HG02943 (cell line): Measurements from ENCODE around the gene GAB3.
"Not testable (repeated sequence)": the region's sequence is repeated elsewhere in the genome, so short reads cannot be mapped to it uniquely, and the experiment has no call there.

Experiments
- ATAC-seq: cut with Tn5 transposase; IDR thresholded peaks from one replicate; pipeline ENCODE4 v1.9.1; 2021; ENCODE audit warnings: mild to moderate bottlenecking, low read depth, moderate library complexity; ENCODE audit not compliant: unreplicated experiment

Gene GAB3

DNA sequence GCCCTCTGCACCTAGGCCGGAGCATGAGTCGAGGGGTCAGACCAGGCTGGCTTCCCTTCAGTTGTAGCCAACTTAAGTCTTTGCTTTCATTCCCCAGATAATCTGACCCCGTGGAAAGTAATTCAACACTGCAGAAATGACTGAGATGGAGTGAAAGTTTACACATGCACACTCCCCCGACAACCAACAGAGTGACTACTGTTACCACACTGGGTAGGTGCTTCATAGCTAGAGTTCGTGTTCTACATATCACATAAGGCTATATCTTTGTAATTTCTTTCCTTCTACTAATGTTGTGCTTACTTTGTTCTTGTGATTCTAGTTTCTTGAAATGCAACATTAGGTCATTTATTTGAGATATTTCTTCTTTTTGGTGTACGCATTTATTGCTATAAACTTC is 90.3 kb downstream of the GAB3 start:
- ATAC-seq: no peak

DNA sequence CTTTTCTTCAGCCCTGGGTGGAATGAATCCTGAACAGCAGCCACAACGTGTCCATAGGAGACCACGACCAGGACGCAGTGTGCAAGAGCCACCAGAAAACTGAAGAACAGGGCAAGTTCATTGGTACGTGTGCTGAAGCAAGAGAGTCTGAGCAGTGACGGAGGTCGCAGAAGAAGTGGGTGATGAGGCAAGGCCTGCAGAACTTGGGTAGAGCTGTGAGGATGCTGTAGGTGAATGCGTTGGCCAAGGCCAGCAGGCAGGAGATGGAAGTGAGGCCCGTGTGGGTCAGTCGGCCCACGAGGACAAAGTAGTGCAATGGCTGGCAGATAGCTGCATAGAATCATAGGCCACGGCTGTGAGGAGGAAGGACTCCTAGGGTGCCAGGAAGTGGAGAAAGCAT is 91.9 kb downstream of the GAB3 start:
- no peak for ATAC-seq

DNA sequence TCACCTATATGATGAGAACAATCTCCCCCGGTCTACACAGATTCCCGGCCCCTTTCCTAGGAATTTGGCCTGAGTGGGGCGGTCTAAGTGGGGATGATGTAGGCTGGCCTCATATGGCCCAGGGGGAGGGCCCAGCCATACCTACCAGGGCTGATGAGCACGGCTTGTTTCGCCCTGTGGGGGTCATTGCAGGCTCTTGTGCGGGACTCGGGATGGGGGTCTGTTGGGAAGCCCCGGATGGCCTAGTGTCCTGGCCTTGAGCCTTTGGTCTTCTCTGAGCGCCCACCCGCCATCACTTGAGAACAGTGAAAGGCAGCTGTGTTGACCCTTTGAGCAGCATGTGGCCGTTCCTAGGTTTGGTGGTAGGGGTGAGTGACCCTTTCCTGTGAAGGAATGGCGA is 92.7 kb downstream of the GAB3 start:
- no peak for ATAC-seq

- no peak for ATAC-seq
Measured at GRCh38 chrX:154657226-154657805, 93.6 kb downstream of the GAB3 start.

DNA sequence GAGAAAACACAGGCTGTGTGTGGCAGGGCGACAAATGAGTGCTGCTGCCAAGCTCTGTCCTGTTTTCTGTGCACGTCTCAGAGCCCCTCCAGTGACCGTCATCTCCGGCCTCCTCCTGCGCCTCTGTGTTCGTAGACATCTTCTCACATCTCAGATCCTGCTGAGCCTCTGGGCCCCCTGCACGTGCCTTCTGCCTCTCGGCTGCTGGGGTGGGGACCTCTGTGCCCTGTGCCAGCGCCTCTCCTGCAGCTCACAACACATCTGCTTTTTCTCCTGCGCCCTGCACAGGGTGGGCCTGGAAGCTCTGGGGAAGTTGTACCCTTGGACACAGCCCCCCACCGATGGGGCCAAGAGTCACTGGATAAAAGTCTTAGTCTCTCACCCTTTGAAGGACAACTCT is 95.1 kb downstream of the GAB3 start:
- no peak for ATAC-seq

GRCh38 chrX:154655346-154655745 is 95.5 kb downstream of the GAB3 start:
- ATAC-seq: no peak

DNA sequence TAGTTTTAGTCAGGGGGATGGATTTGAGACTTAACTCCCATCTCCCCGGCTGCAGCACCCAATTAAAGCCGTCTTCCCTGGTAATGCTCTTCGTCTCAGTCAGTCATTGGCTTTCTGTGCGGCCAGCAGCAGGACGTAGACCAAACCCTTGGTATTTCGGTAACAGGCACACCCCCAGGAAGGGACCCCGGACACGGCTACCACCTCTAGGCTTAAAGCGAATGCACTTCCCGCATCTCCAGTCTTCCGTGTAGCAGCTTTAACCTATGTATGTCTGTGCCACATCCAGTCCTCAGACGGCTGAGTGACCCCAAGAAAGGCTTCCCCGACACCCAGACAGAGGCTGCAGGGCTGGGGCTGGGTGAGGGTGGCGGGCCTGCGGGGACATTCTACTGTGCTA is 96.0 kb downstream of the GAB3 start:
- ATAC-seq: no peak

- ATAC-seq: no peak
Measured at GRCh38 chrX:154654372-154654771, 96.5 kb downstream of the GAB3 start.

- ATAC-seq: not testable (repeated sequence)
Measured at GRCh38 chrX:154653413-154653812, 97.5 kb downstream of the GAB3 start, which contains the start of gene CTAG2. TSS of gene CTAG2 (minus strand) at chrX:154653579. CDS start at chrX:154653515, 64 bp downstream.

- ATAC-seq: no peak
Measured at GRCh38 chrX:154653048-154653401, 97.9 kb downstream of the GAB3 start.

GRCh38 chrX:154652311-154653047 is 98.4 kb downstream of the GAB3 start:
- no peak for ATAC-seq

- no peak for ATAC-seq
Measured at GRCh38 chrX:154650221-154650510, 100.7 kb downstream of the GAB3 start.

GRCh38 chrX:154649503-154650220 is 101.2 kb downstream of the GAB3 start:
- ATAC-seq: no peak

- ATAC-seq: no peak
Measured at GRCh38 chrX:154648931-154649330, 101.9 kb downstream of the GAB3 start.

DNA sequence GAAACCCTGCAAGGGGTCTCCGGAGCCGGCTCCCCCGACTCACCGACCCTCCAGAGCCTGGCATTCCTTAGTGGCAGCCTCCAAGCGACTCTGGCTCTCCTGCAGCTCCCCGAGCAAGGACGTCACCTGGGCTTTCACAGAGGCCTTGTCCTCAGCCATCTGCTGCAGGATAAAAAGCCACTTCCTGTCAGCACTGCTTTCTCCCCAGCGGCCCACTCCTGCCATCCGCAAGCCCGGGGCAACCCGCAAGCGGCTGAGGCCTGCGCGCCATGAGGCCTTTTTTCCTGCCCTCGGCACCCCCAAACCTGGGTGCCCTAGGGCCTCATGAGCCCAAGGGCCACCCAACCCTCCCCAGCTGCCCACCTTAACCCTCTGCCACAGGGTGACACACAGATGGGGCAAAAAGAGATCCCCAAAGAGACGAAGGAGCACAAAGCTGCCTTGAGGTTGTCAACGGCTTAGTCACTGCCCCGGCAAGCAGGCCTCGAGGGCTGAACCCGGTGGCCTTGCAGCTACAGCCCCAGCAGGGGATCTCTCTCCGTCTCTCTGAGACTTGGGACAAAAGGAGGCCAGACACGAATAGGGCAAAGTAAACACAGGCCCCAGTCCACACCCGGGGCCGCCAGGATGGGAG is 105.0 kb downstream of the GAB3 start:
- not testable (repeated sequence) for ATAC-seq

- not testable (repeated sequence) for ATAC-seq
Measured at GRCh38 chrX:154643708-154644107, 107.2 kb downstream of the GAB3 start.

DNA sequence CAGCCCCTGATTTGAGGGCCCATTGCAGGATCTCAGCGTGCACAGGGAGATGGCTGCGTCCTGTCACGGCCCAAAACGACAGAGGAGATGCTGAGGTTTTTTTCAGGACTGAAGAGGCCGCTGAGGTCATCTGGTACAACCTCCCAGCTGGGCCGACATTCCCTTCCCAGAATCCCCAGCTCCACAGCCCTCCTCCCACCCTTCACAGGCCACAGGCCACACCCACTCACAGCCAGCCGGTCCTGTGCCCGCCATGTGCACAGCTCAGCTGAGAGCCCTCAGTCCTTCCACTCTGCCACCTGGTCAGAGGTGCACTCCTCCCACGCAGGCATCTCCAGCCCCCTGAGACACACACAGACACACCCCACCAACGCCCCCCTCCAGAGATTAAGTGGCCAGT is 109.1 kb downstream of the GAB3 start:
- not testable (repeated sequence) for ATAC-seq

- not testable (repeated sequence) for ATAC-seq
Measured at GRCh38 chrX:154633661-154634060, 117.2 kb downstream of the GAB3 start.

GRCh38 chrX:154630949-154631348 is 119.9 kb downstream of the GAB3 start:
- not testable (repeated sequence) for ATAC-seq

DNA sequence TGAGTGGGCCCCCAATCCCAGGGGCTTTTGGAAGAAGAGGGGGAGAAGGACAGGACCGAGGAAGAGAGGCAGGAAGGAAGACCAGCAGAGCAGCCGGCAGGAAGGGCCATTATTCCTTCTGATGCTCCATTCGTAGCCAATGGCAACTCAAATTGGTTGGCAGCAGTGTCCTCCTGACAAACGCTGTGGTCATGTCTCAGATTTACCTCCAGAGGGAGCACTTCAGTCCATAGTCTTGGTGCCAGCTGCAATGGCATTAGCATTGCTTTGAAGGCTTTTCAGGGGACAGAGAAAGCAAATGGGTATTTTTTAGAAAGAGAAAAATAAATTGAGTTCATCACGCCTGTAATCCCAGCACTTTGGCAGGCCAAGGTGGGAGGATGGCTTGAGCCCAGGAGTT is 121.9 kb downstream of the GAB3 start:
- not testable (repeated sequence) for ATAC-seq
